Smooth muscle cell (in vitro differentiated cells): ENCODE data around the gene IFFO2. TPM values are rescaled to one million over a fixed set of nuclear protein-coding genes. Genes with fewer than 3 reads are reported as not detected.

ENCODE experiments used
- DNase-seq: peaks from one replicate; lab custom pipeline; 2025; ENCODE audit not compliant: unreplicated experiment; lab: John Stamatoyannopoulos, UW
- H2AFZ ChIP-seq: fragments of 200-600 bp; sonication (generic); 2 replicates; pipeline ENCODE4 v1.6.0; 2016; ENCODE audit warnings: antibody characterized with exemption, low read depth, mild to moderate bottlenecking
- H3F3A ChIP-seq: fragments of 200-600 bp; sonication (generic); 2 replicates; pipeline ENCODE4 v1.6.0; 2017; ENCODE audit warnings: antibody characterized with exemption, low read depth
- H3K27ac ChIP-seq: fragments of 200-600 bp; sonication (generic); 2 replicates; pipeline ENCODE4 v1.5.1; 2016; ENCODE audit warnings: low read depth, mild to moderate bottlenecking
- H3K27me3 ChIP-seq: fragments of 200-600 bp; sonication (generic); 2 replicates; pipeline ENCODE4 v1.6.1; 2016; ENCODE audit warnings: low read depth, mild to moderate bottlenecking
- H3K36me3 ChIP-seq: fragments of 200-600 bp; sonication (generic); 2 replicates; pipeline ENCODE4 v1.5.1; 2016; ENCODE audit warnings: low read depth
- H3K4me1 ChIP-seq: fragments of 200-600 bp; sonication (generic); 2 replicates; pipeline ENCODE4 v1.5.1; 2016; ENCODE audit warnings: low read depth
- H3K4me2 ChIP-seq: fragments of 200-600 bp; sonication (generic); 2 replicates; pipeline ENCODE4 v1.6.0; 2016; ENCODE audit warnings: mild to moderate bottlenecking
- H3K4me3 ChIP-seq: fragments of 200-600 bp; sonication (generic); 2 replicates; pipeline ENCODE4 v1.5.1; 2016; ENCODE audit warnings: mild to moderate bottlenecking
- H3K79me2 ChIP-seq: fragments of 200-600 bp; sonication (generic); 2 replicates; pipeline ENCODE4 v1.6.0; 2016; ENCODE audit warnings: low read depth, mild to moderate bottlenecking
- H3K9ac ChIP-seq: fragments of 200-600 bp; sonication (generic); 2 replicates; pipeline ENCODE4 v1.6.0; 2016; ENCODE audit warnings: low read depth
- H3K9me3 ChIP-seq: fragments of 200-600 bp; sonication (generic); replicated peaks from 2 replicates; pipeline ENCODE4 v1.5.1; 2016; ENCODE audit warnings: low read depth
- H4K20me1 ChIP-seq: fragments of 200-600 bp; sonication (generic); 2 replicates; pipeline ENCODE4 v1.6.0; 2016; ENCODE audit warnings: low read depth
- WGBS: methylation state at CpG from one replicate; pipeline ENCODE4 v1.1.7; 2016; ENCODE audit warnings: low lambda C conversion rate; 5-methylcytosine and 5-hydroxymethylcytosine counted together
- polyA plus RNA-seq: library from polyadenylated mRNA; unstranded; fragments of >200 nt; fragmentation: Nextera tagmentation; extraction: Ambion mirVana; gene quantifications from 2 replicates; pipeline ENCODE4 v1.2.1, GENCODE V29; 2016
- total RNA-seq: library from RNA; depleted of rRNA; stranded (reverse); fragments of >200 nt; gene quantifications from 2 replicates; pipeline ENCODE4 v1.2.3, GENCODE V29; 2014
- TF ChIP-seq, protein P1 (sequence below): fragments of 200-600 bp; sonication (generic); IDR thresholded peaks from 2 replicates; pipeline ENCODE4 v1.5.1; 2017; ENCODE audit warnings: borderline replicate concordance, mild to moderate bottlenecking, antibody characterized with exemption; ENCODE audit not compliant: insufficient read depth, poor library complexity, severe bottlenecking

Gene IFFO2
- total and polyA plus RNA-seq, 2 experiments from 2014 or later, result 5.7 to 19.1 TPM

DNA sequence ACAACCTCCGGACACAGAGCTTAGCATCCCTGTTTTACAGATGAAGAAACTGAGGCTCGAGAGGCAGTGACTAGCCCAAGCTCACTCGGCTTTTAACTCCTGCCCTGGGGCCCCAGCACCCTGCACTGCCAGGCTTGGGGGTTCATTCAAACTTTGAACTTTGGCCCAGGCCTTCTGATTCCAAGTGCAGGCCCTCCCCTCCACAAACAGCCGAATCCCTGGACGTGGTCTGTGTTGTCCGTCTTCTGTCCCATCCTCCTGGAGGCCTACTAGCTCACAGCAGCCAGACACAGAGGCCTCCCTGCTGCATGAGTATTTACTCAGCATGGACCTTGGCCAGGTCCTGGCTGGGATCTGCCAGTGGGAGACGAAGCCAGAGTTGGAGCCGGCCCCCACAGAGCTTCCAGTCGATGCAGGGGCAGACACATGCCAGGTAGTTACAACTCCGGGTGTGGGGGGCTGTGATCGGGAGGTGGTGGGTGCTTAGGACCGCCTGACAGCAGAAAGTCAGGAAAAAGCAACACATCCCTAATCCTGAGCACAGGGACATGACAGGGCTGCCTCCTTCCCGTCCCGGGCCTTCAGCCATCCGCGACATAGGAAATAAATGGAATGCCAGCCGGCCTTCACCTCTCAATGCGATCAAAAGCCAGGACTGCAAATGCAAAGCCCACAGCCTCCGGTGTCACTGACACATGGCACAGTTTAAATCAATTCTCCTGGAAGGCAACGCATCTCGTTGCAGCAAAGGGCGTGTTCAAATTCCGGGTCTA, 7.4 kb downstream of the IFFO2 start:
- Histone ChIP-seq H3K27ac (peak overlapping the region; percentile 97), H2AFZ (no peak overlapping the region), H3K4me2 (peak overlapping the region; percentile 82), H3K36me3 (no peaks in the 10 kb centered on the region), H3K79me2 (peaks cover 98% of the 10 kb centered on the region), H3K9ac (peak overlapping the region; percentile 89), H3K9me3 (no peaks in the 10 kb centered on the region), H3K27me3 (no peaks in the 10 kb centered on the region), H3K4me1 (peaks cover 35% of the 10 kb centered on the region), H4K20me1 (peaks cover 40% of the 10 kb centered on the region), H3F3A (peaks cover 54% of the 10 kb centered on the region), H3K4me3 (no peak overlapping the region)
- 49% methylated on average over 23 of the region's 23 CpGs for WGBS
- TF ChIP-seq, protein P1, sequence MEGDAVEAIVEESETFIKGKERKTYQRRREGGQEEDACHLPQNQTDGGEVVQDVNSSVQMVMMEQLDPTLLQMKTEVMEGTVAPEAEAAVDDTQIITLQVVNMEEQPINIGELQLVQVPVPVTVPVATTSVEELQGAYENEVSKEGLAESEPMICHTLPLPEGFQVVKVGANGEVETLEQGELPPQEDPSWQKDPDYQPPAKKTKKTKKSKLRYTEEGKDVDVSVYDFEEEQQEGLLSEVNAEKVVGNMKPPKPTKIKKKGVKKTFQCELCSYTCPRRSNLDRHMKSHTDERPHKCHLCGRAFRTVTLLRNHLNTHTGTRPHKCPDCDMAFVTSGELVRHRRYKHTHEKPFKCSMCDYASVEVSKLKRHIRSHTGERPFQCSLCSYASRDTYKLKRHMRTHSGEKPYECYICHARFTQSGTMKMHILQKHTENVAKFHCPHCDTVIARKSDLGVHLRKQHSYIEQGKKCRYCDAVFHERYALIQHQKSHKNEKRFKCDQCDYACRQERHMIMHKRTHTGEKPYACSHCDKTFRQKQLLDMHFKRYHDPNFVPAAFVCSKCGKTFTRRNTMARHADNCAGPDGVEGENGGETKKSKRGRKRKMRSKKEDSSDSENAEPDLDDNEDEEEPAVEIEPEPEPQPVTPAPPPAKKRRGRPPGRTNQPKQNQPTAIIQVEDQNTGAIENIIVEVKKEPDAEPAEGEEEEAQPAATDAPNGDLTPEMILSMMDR, result no peak
- no peak for DNase-seq

DNA sequence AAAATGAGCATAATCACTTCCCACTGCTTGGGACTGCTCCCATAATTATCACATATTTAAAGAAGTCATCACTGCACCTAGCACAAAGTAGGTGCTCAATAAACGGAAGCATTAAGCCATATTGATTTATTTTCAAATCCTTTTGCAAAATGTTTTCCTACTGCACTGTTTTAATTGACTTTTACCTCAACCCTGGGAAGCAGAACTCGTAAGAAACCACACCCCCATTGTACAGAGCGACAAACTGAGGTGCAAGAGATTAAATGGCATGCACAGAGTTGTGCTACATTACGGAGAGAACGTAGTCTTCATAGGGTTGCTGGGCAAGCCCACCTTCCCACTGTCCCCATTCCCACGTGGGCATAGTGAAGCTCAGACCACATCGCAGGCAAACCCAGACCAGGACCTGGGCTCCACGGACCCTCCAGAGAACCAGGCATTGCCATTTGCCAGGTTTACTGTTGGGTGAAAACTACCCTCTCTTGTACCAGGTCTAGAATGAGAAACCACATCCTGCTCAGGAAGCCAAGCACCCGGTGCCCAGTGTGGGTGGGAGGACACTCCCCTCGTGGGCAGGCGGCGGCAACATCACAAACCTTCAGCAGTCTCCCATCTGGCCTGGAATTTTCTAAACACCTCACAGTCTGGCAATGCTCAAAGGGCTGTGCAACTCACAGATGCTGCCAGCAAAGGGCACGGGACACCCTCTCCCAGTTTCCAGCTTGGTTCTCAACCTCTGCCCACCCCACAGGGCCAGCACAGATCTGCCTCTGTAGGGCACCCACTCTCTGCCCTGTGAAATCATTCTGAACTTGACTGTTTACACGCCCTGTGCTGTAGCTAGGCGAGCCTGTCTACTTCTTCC, 8.2 kb downstream of the IFFO2 start:
- Histone ChIP-seq H3F3A (peaks cover 61% of the 10 kb centered on the region), H3K4me3 (no peak overlapping the region), H3K27ac (peak overlapping the region; percentile 97), H3K79me2 (peaks cover 98% of the 10 kb centered on the region), H4K20me1 (peaks cover 40% of the 10 kb centered on the region), H3K36me3 (no peaks in the 10 kb centered on the region), H2AFZ (no peak overlapping the region), H3K4me1 (peaks cover 35% of the 10 kb centered on the region), H3K27me3 (no peaks in the 10 kb centered on the region), H3K9me3 (no peaks in the 10 kb centered on the region), H3K4me2 (peak overlapping the region; percentile 82), H3K9ac (peak overlapping the region; percentile 89)
- TF ChIP-seq, protein P1, result no peak
- DNase-seq, result no peak
- WGBS, result 57% methylated on average over 15 of the region's 15 CpGs

DNA sequence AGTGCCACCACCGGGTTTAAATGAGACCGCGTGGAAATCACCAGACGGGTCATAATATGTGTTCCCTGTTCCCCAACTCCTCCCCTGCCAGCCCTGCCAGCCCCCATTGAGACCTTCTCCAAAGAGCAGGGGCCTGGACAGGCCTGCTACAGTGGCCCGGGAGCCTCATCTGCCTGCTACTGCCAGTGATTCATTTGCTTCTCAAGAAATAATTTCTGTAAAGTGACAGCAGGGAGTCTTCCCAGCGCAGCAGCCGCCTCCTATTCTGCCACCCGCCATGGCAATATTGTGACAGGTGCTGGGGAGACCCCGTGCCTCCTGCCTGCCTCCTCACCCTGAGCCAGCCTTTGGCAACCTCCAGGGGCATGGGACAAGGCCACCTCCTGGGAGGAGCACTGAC, 8.9 kb downstream of the IFFO2 start:
- peak overlapping the region; percentile 8 for H3K4me2 ChIP-seq

More for the DNA sequence above, 8.9 kb downstream of the IFFO2 start:
- no peak overlapping the region for H3K4me3 ChIP-seq
- H3F3A ChIP-seq, result peaks cover 61% of the 10 kb centered on the region
- H3K9ac ChIP-seq, result peak overlapping the region; percentile 33
- no peaks in the 10 kb centered on the region for H3K36me3 ChIP-seq
- TF ChIP-seq, protein P1, result no peak
- peaks cover 98% of the 10 kb centered on the region for H3K79me2 ChIP-seq
- H4K20me1 ChIP-seq, result peaks cover 39% of the 10 kb centered on the region
- WGBS, result 76% methylated on average over 9 of the region's 9 CpGs
- no peaks in the 10 kb centered on the region for H3K27me3 ChIP-seq
- H3K4me1 ChIP-seq, result peaks cover 35% of the 10 kb centered on the region
- H2AFZ ChIP-seq, result no peak overlapping the region
- peak overlapping the region; percentile 97 for H3K27ac ChIP-seq
- DNase-seq, result no peak
- no peaks in the 10 kb centered on the region for H3K9me3 ChIP-seq
